GM13976 (cell line): ENCODE data around the gene CLEC1A.

Experiments used
- DNase-seq: peaks from one replicate; pipeline ENCODE4 v3.0.0; 2012; ENCODE audit warnings: low spot score
- in situ Hi-C: fragments of 300-500 bp; cut with MboI; formaldehyde crosslinking; loops from one replicate; pipeline ENCODE4 v1.12.0; 2022; ENCODE audit warnings: low sequenced_read_pairs, mixed read lengths, inconsistent platforms; ENCODE audit not compliant: unreplicated experiment
- TF ChIP-seq, protein P1 (sequence below): IDR thresholded peaks from 2 replicates; pipeline ENCODE4 v1.5.1; 2012; ENCODE audit warnings: borderline replicate concordance, mild to moderate bottlenecking; ENCODE audit not compliant: insufficient read depth; ENCODE audit errors: extremely low read depth, missing control alignments, control extremely low read depth

The CLEC1A gene, protein sequence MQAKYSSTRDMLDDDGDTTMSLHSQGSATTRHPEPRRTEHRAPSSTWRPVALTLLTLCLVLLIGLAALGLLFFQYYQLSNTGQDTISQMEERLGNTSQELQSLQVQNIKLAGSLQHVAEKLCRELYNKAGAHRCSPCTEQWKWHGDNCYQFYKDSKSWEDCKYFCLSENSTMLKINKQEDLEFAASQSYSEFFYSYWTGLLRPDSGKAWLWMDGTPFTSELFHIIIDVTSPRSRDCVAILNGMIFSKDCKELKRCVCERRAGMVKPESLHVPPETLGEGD

DNA sequence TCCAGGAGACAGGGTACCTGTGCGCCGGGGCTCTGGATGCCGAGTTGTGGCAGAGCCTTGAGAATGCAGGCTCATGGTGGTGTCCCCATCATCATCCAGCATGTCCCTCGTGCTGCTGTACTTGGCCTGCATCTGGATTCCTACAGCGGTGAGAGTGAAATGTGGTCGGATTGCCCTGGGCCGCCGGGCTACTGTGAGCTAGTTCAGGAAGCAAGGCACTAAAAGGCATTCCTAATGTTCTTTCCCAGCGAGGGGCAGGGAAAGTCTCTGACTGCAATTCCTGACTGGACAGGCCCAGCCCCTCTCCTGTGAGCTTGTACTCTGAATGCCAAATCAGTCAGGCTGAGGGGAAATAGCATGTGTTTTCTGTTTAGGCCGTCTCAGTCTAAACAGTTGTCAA lies at the start of gene CLEC1A:
CLEC1A (minus strand) TSS at position 195 of the 400 bp plus-strand sequence; CDS start at position 132, 63 bp downstream.
- in situ Hi-C loops: no loop called here
- DNase-seq: no peak
- TF ChIP-seq, protein P1, sequence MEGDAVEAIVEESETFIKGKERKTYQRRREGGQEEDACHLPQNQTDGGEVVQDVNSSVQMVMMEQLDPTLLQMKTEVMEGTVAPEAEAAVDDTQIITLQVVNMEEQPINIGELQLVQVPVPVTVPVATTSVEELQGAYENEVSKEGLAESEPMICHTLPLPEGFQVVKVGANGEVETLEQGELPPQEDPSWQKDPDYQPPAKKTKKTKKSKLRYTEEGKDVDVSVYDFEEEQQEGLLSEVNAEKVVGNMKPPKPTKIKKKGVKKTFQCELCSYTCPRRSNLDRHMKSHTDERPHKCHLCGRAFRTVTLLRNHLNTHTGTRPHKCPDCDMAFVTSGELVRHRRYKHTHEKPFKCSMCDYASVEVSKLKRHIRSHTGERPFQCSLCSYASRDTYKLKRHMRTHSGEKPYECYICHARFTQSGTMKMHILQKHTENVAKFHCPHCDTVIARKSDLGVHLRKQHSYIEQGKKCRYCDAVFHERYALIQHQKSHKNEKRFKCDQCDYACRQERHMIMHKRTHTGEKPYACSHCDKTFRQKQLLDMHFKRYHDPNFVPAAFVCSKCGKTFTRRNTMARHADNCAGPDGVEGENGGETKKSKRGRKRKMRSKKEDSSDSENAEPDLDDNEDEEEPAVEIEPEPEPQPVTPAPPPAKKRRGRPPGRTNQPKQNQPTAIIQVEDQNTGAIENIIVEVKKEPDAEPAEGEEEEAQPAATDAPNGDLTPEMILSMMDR: no peak

DNA sequence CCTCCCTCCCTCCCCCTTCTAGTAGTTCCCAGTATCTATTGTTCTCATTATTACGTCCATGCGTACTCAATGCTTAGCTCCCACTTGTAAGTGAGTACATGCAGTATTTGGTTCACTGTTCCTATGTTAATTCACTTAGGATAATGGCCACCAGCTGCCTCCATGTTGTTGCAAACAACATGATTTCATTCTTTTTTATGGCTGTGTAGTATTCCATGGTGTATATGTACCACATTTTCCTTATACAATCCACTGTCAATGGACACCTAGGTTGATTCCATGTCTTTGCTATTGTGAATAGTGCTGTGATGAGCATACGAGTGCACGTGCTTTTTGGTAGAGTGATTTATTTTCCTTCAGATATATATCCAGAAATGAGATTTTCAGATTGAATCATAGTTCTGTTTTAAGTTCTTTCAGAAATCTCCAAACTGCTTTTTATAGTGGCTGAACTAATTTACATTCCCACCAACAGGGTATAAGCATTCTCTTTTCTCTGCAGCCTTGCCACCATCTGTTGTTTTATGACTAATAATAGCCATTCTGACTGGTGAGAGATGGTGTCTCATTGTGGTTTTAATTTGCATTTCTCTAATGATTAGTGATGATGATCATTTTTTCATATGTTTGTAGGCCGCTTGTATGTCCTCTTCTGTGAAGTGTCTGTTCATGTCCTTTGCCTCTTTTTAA lies 49.1 kb upstream of the CLEC1A start:
- no peak for DNase-seq
- in situ Hi-C loops: loop anchor here (10.0 to 25.0 kb wide), 2 partner anchors 103 to 336 kb away; no protein-coding TSS in a partner anchor

DNA sequence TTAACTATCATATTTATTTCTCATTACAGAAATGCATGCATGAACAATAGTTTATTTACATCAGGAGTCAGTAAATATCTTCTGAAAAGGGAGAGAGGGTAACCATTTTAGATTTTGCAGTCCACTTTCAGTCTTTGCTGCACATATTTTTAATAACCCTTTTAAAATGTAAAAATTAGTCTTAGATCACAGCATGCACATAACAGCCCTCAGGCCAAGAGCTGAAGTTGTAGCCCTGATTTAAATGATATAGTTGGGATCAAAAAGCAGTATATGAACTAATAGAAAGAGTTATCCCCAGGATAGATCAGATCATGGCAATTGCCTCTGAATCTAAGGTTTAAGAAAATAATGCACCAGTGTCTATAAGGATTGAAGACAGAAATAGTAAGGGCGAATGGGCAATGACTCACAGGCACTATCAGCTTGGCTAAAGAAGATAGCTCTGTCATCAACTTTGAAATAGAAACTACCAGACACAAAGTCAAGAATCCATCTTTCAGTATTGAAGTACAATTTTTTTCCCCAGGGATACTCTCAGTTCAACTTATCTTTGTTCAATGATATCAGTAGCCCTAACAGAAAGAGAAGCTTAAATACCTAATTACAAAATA lies 44.3 kb upstream of the CLEC1A start:
- TF ChIP-seq, protein P1: no peak
- in situ Hi-C loops: loop anchor here (10.0 to 25.0 kb wide), 2 partner anchors 98 to 331 kb away; no protein-coding TSS in a partner anchor
- DNase-seq: no peak

More for the DNA sequence above, 49.1 kb upstream of the CLEC1A start:
- TF ChIP-seq, protein P1: no peak

DNA sequence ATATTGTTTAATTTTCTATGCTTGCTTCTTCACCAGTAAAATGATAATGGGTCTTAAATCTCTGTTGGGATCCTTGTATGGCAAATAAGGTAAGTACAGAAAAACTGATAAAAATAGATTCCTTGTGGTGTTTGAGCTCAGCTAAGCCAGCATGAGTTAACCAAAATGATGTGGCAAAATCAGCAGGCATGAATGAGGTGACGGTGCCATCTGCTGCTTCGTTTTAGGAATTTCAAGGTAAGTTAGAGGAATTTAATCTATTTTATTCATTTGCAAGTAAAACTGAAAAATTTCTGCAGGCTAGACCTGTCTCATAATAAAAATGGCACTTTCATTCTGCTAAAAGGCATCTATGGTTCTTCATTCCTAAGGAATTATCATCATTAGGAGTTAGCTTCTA lies 41.2 kb upstream of the CLEC1A start:
- in situ Hi-C loops: loop anchor here (10.0 to 25.0 kb wide), 2 partner anchors 95 to 328 kb away; no protein-coding TSS in a partner anchor
- peak; percentile 46 for DNase-seq
- TF ChIP-seq, protein P1: peak; percentile 53

DNA sequence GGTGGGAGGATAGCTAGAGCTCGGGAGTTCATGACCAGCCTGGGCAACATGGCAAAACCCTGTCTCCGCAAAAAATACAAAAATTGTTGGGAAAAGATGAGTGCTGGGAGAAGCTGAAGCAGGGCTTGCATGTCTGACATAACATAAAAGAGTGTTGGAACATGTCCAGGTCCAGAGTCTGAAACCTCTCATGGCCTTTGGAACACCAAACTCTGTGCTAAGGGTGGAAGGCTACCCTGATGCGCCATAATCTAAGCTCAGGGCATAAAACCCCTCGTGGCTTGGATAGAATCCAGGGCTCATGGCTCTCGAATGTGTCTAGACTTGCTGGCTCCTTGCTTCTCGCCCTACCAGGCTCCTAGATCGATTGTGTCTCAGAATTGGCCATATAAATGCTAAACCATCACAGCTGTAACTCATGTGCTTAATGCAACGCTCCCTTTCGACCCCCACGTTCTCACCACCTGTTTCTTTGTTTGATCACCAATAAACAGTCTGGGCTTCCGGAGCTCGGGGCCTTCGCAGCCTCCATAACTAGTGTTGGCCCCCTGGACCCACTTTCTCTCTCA lies 37.9 kb upstream of the CLEC1A start:
- no peak for DNase-seq
- TF ChIP-seq, protein P1: no peak
- in situ Hi-C loops: loop anchor here (25.0 kb wide), 1 partner anchor 324 kb away; no protein-coding TSS in a partner anchor

DNA sequence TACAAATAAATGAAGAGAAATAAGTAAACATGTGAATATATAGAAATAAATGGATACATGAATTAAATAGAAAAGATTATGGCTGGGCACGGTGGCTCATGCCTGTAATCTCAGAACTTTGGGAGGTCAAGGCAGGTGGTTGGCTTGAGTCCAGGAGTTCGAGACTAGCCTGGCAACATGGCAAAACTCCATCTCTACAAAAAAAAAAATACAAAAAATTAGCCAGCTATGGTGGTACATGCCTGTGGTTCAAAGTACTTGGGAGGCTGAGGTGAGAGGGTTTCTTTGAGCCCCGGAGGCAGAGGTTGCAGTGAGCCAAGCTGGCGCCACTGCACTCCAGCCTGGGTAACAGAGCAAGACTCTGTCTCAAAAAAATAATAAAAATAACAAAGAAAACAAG lies 36.3 kb upstream of the CLEC1A start:
- in situ Hi-C loops: loop anchor here (25.0 kb wide), 1 partner anchor 323 kb away; no protein-coding TSS in a partner anchor
- TF ChIP-seq, protein P1: no peak
- no peak for DNase-seq
